Activated naive CD4-positive, alpha-beta T cell treated with anti-CD3 and anti-CD28 coated beads, Interleukin-2, amount 50 U/mL, for 72 hours (primary cell): ENCODE data around the gene ZNF669. TPM values are rescaled to one million over a fixed set of nuclear protein-coding genes. Genes with fewer than 3 reads are reported as not detected.
A peak's percentile ranks its signal among the peaks of the same experiment; 100 is the strongest.

Experiments
- ATAC-seq, 2 donors: fragments of 150-1000 bp; cut with Tn5 transposase; 2 replicates each; pipeline ENCODE4 v1.10.0; 2021; ENCODE audit warnings: mild to moderate bottlenecking in 2 of 2, moderate library complexity in 2 of 2
- DNase-seq, 2 donors: peaks; one replicate each; pipeline ENCODE4 v3.0.0; 2021 to 2022; ENCODE audit warnings: low spot score in 2 of 2
- H3K27ac Mint-ChIP-seq, 2 donors: one replicate each; pipeline ENCODE4 v1.8.0; 2022; ENCODE audit warnings: mild to moderate bottlenecking in 2 of 2, mixed read lengths in 2 of 2
- H3K36me3 Mint-ChIP-seq, 2 donors: one replicate each; pipeline ENCODE4 v1.8.0; 2022; ENCODE audit warnings: mixed read lengths in 2 of 2
- H3K9me3 Mint-ChIP-seq, 2 donors: one replicate each; pipeline ENCODE4 v1.8.0; 2022; ENCODE audit warnings: mixed read lengths in 2 of 2
- total RNA-seq, 2 donors: library from RNA; stranded (reverse); gene quantifications; one replicate each; pipeline ENCODE4 v1.2.3, GENCODE V29; 2022

Gene ZNF669
- total RNA-seq, 2 donors from 2014 or later = 6.2 to 10.1 TPM

- no peak overlapping the region for H3K27ac Mint-ChIP-seq
- DNase-seq (no peak), ATAC-seq (no peak)
- peaks cover 0 to 4% of the 10 kb centered on the region in 2 donors for H3K9me3 Mint-ChIP-seq
- no peaks in the 10 kb centered on the region for H3K36me3 Mint-ChIP-seq
Observed at GRCh38 chr1:247089616-247090375, 14.4 kb downstream of the ZNF669 start.

- Mint-ChIP-seq H3K36me3 (no peaks in the 10 kb centered on the region), H3K9me3 (peaks cover 0 to 6% of the 10 kb centered on the region in 2 donors), H3K27ac (no peak overlapping the region)
- no peak for DNase-seq
- ATAC-seq = no peak
Observed at GRCh38 chr1:247088967-247089366, 15.2 kb downstream of the ZNF669 start.

- ATAC-seq (no peak), DNase-seq (no peak)
- peaks cover 0 to 6% of the 10 kb centered on the region in 2 donors for H3K9me3 Mint-ChIP-seq
- H3K36me3 Mint-ChIP-seq = peaks cover 0 to 6% of the 10 kb centered on the region in 2 donors
- H3K27ac Mint-ChIP-seq = no peak overlapping the region
Observed at GRCh38 chr1:247087256-247087655, 16.9 kb downstream of the ZNF669 start.

- H3K9me3 Mint-ChIP-seq = peaks cover 0 to 6% of the 10 kb centered on the region in 2 donors
- H3K36me3 Mint-ChIP-seq = peaks cover 0 to 6% of the 10 kb centered on the region in 2 donors
- H3K27ac Mint-ChIP-seq = no peak overlapping the region
- ATAC-seq = no peak
- DNase-seq = no peak
Observed at GRCh38 chr1:247085310-247085709, 18.8 kb downstream of the ZNF669 start.

- DNase-seq (no peak), ATAC-seq (no peak)
- H3K36me3 Mint-ChIP-seq = peaks cover 0 to 6% of the 10 kb centered on the region in 2 donors
- H3K9me3 Mint-ChIP-seq = peaks cover 0 to 6% of the 10 kb centered on the region in 2 donors
- H3K27ac Mint-ChIP-seq = no peak overlapping the region
Observed at GRCh38 chr1:247084771-247085170, 19.4 kb downstream of the ZNF669 start.

- Mint-ChIP-seq H3K36me3 (peaks cover 21 to 32% of the 10 kb centered on the region in 2 donors), H3K27ac (peak overlapping the region; percentile 69 to 94), H3K9me3 (peaks cover 7 to 11% of the 10 kb centered on the region in 2 donors)
- peak in 1 of 2 donors; percentile 46 for ATAC-seq
- DNase-seq = peak in 1 of 2 donors; percentile 15
Observed at GRCh38 chr1:247079141-247079874, 24.8 kb downstream of the ZNF669 start.

- ATAC-seq (peak; percentile 99 to 100), DNase-seq (peak; percentile 91 to 93)
- H3K36me3 Mint-ChIP-seq = peaks cover 27 to 40% of the 10 kb centered on the region in 2 donors
- H3K9me3 Mint-ChIP-seq = peaks cover 9 to 16% of the 10 kb centered on the region in 2 donors
- H3K27ac Mint-ChIP-seq = peak within 1 kb of the TSS; percentile 94 to 95
Observed at GRCh38 chr1:247078258-247079140, 25.7 kb downstream of the ZNF669 start, which contains the start of gene ZNF670. TSS of gene ZNF670 (minus strand) at chr1:247078811. CDS start at chr1:247078596, 215 bp downstream.

- DNase-seq = no peak
- Mint-ChIP-seq H3K9me3 (peaks cover 9 to 18% of the 10 kb centered on the region in 2 donors), H3K36me3 (peaks cover 24 to 41% of the 10 kb centered on the region in 2 donors), H3K27ac (peak overlapping the region; percentile 94 to 95)
- peak in 1 of 2 donors; percentile 2 for ATAC-seq
Observed at GRCh38 chr1:247077876-247078257, 26.3 kb downstream of the ZNF669 start.

- H3K27ac Mint-ChIP-seq = peak overlapping the region in 1 of 2 donors; percentile 94
- H3K9me3 Mint-ChIP-seq = peaks cover 9 to 18% of the 10 kb centered on the region in 2 donors
- no peak for DNase-seq
- ATAC-seq = no peak
- peaks cover 23 to 41% of the 10 kb centered on the region in 2 donors for H3K36me3 Mint-ChIP-seq
Observed at GRCh38 chr1:247077213-247077612, 26.9 kb downstream of the ZNF669 start.

- Mint-ChIP-seq H3K9me3 (peaks cover 31 to 46% of the 10 kb centered on the region in 2 donors), H3K27ac (no peak overlapping the region), H3K36me3 (peaks cover 50 to 66% of the 10 kb centered on the region in 2 donors)
- no peak for ATAC-seq
- no peak for DNase-seq
Observed at GRCh38 chr1:247070645-247071044, 33.5 kb downstream of the ZNF669 start.

GRCh38 chr1:247064304-247064703, 39.9 kb downstream of the ZNF669 start:
- Mint-ChIP-seq H3K27ac (no peak overlapping the region), H3K36me3 (peaks cover 63 to 81% of the 10 kb centered on the region in 2 donors), H3K9me3 (peaks cover 28 to 52% of the 10 kb centered on the region in 2 donors)
- DNase-seq = no peak
- ATAC-seq = no peak

GRCh38 chr1:247060771-247061170, 43.4 kb downstream of the ZNF669 start:
- Mint-ChIP-seq H3K9me3 (peaks cover 38 to 58% of the 10 kb centered on the region in 2 donors), H3K27ac (no peak overlapping the region), H3K36me3 (peaks cover 68 to 80% of the 10 kb centered on the region in 2 donors)
- DNase-seq = no peak
- no peak for ATAC-seq

- no peak overlapping the region for H3K27ac Mint-ChIP-seq
- peaks cover 52 to 77% of the 10 kb centered on the region in 2 donors for H3K36me3 Mint-ChIP-seq
- ATAC-seq = no peak
- H3K9me3 Mint-ChIP-seq = peaks cover 36 to 54% of the 10 kb centered on the region in 2 donors
- DNase-seq = no peak
Observed at GRCh38 chr1:247056071-247056470, 48.1 kb downstream of the ZNF669 start.

- Mint-ChIP-seq H3K27ac (peak overlapping the region in 1 of 2 donors; percentile 41), H3K9me3 (peaks cover 40 to 57% of the 10 kb centered on the region in 2 donors), H3K36me3 (peaks cover 58 to 73% of the 10 kb centered on the region in 2 donors)
- no peak for ATAC-seq
- DNase-seq = no peak
Observed at GRCh38 chr1:247054992-247055415, 49.2 kb downstream of the ZNF669 start.
